CD4-positive, CD25-positive, alpha-beta regulatory T cell (primary cell): ENCODE results near the gene ATN1. TPM values are rescaled to one million over a fixed set of nuclear protein-coding genes. Genes with fewer than 3 reads are reported as not detected.

Source experiments
- ATAC-seq, 2 donors: fragments of 150-1000 bp; cut with Tn5 transposase; one replicate each; pipeline ENCODE4 v1.10.0; 2021; ENCODE audit warnings: low read depth in 2 of 2, moderate number of reproducible peaks in 2 of 2, moderate library complexity in 1 of 2
- DNase-seq, 3 donors: peaks; one replicate each; pipeline versions ENCODE4 v3.0.0 to v3.0.0-alpha.2; 2012 to 2022; ENCODE audit warnings: mixed read lengths in 1 of 3
- H3K27ac ChIP-seq: one replicate; pipeline ENCODE4 v1.7.0; 2013; ENCODE audit warnings: mild to moderate bottlenecking, low read length; ENCODE audit not compliant: insufficient read depth, poor library complexity, severe bottlenecking
- H3K27me3 ChIP-seq: one replicate; pipeline ENCODE4 v1.7.0; 2013; ENCODE audit warnings: low read length; ENCODE audit not compliant: control insufficient read depth, insufficient read depth
- H3K36me3 ChIP-seq: one replicate; pipeline ENCODE4 v1.7.0; 2013; ENCODE audit warnings: mild to moderate bottlenecking, low read length, moderate library complexity; ENCODE audit not compliant: control insufficient read depth, insufficient read depth
- H3K4me1 ChIP-seq: 2 replicates; pipeline ENCODE4 v1.7.0; 2013; ENCODE audit warnings: mild to moderate bottlenecking, low read length; ENCODE audit not compliant: insufficient read depth, control insufficient read depth, poor library complexity, severe bottlenecking
- H3K4me3 ChIP-seq: one replicate; pipeline ENCODE4 v1.7.0; 2013; ENCODE audit warnings: low read depth, mild to moderate bottlenecking, low read length, moderate library complexity
- H3K9me3 ChIP-seq, 2 experiments: 1 replicate in 1 of 2; 2 replicates in 1 of 2; pipeline ENCODE4 v1.7.0; 2013; ENCODE audit warnings: low read length in 2 of 2, mild to moderate bottlenecking in 1 of 2, moderate library complexity in 1 of 2; ENCODE audit not compliant: control insufficient read depth in 2 of 2
- H3K27ac Mint-ChIP-seq, 3 donors: one replicate each; pipeline ENCODE4 v1.8.0; 2020 to 2022; ENCODE audit warnings: mild to moderate bottlenecking in 3 of 3, mixed read lengths in 3 of 3, moderate library complexity in 2 of 3
- H3K27me3 Mint-ChIP-seq: one replicate; pipeline ENCODE4 v1.8.0; 2022; ENCODE audit warnings: mild to moderate bottlenecking, mixed read lengths
- H3K36me3 Mint-ChIP-seq: one replicate; pipeline ENCODE4 v1.8.0; 2020; ENCODE audit warnings: mixed read lengths
- H3K4me1 Mint-ChIP-seq, 4 donors: one replicate each; pipeline ENCODE4 v1.8.0; 2020 to 2022; ENCODE audit warnings: mixed read lengths in 4 of 4, mild to moderate bottlenecking in 1 of 4
- H3K4me3 Mint-ChIP-seq, 4 donors: one replicate each; pipeline ENCODE4 v1.8.0; 2020 to 2022; ENCODE audit warnings: mild to moderate bottlenecking in 4 of 4, mixed read lengths in 4 of 4, moderate library complexity in 3 of 4
- H3K9me3 Mint-ChIP-seq, 7 donors: one replicate each; pipeline ENCODE4 v1.8.0; 2020 to 2022; ENCODE audit warnings: mixed read lengths in 7 of 7, mild to moderate bottlenecking in 3 of 7, moderate library complexity in 2 of 7
- polyA plus RNA-seq, 4 donors: library from polyadenylated mRNA; unstranded; fragments of 300-500 nt; fragmentation: Illumina TruSeq; gene quantifications; one replicate each; pipeline ENCODE4 v1.2.3, GENCODE V29; 2021
- total RNA-seq: library from RNA; stranded (reverse); gene quantifications from one replicate; pipeline ENCODE4 v1.2.3, GENCODE V29; 2022

Gene ATN1
- total and polyA plus RNA-seq, 5 donors from 2014 or later: 0.17 to 27.5 (median 0.60) TPM

- ATAC-seq (no peak), DNase-seq (no peak)
- H3K27me3 ChIP-seq: no peaks in the 10 kb centered on the region
- Mint-ChIP-seq H3K4me3 (peak overlapping the region; percentile 76 to 99 (median 88)), H3K27me3 (no peaks in the 10 kb centered on the region), H3K27ac (peak overlapping the region in 2 of 3 donors; percentile 79 to 86), H3K4me1 (peaks cover 0 to 48% (median 26%) of the 10 kb centered on the region in 4 donors), H3K36me3 (peaks cover 20% of the 10 kb centered on the region), H3K9me3 (no peaks in the 10 kb centered on the region)
- no peak overlapping the region for H3K4me3 ChIP-seq
- H3K4me1 ChIP-seq: peaks cover 28% of the 10 kb centered on the region
- H3K27ac ChIP-seq: peak overlapping the region; percentile 8
- H3K9me3 ChIP-seq: no peaks in the 10 kb centered on the region
- H3K36me3 ChIP-seq: peaks cover 28% of the 10 kb centered on the region
Observed at GRCh38 chr12:6916426-6917200, 11.1 kb upstream of the ATN1 start.

- peaks cover 23% of the 10 kb centered on the region for H3K36me3 Mint-ChIP-seq
- H3K9me3 Mint-ChIP-seq: no peaks in the 10 kb centered on the region
- H3K4me3 Mint-ChIP-seq: peak overlapping the region in 3 of 4 donors; percentile 11 to 84 (median 15)
Observed at GRCh38 chr12:6917491-6918231, 10.1 kb upstream of the ATN1 start.

GRCh38 chr12:6919588-6919987, 8.2 kb upstream of the ATN1 start:
- Mint-ChIP-seq H3K27me3 (no peaks in the 10 kb centered on the region), H3K9me3 (no peaks in the 10 kb centered on the region), H3K36me3 (peaks cover 23% of the 10 kb centered on the region), H3K27ac (peak overlapping the region in 2 of 3 donors; percentile 43 to 71), H3K4me1 (peaks cover 0 to 47% (median 25%) of the 10 kb centered on the region in 4 donors), H3K4me3 (peak overlapping the region in 1 of 4 donors; percentile 89)
- Histone ChIP-seq H3K27ac (no peak overlapping the region), H3K4me3 (no peak overlapping the region), H3K4me1 (peaks cover 21% of the 10 kb centered on the region), H3K9me3 (no peaks in the 10 kb centered on the region), H3K36me3 (peaks cover 30% of the 10 kb centered on the region), H3K27me3 (no peaks in the 10 kb centered on the region)
- DNase-seq (no peak), ATAC-seq (no peak)

More at GRCh38 chr12:6917491-6918231, 10.1 kb upstream of the ATN1 start:
- Histone ChIP-seq H3K27ac (no peak overlapping the region), H3K9me3 (no peaks in the 10 kb centered on the region), H3K36me3 (peaks cover 30% of the 10 kb centered on the region), H3K4me1 (peaks cover 28% of the 10 kb centered on the region), H3K4me3 (no peak overlapping the region), H3K27me3 (no peaks in the 10 kb centered on the region)
- DNase-seq (no peak), ATAC-seq (no peak)
- Mint-ChIP-seq H3K4me1 (peaks cover 0 to 51% (median 26%) of the 10 kb centered on the region in 4 donors), H3K27me3 (no peaks in the 10 kb centered on the region), H3K27ac (peak overlapping the region in 1 of 3 donors; percentile 79)

GRCh38 chr12:6921539-6921938, 6.2 kb upstream of the ATN1 start:
- no peaks in the 10 kb centered on the region for H3K27me3 Mint-ChIP-seq
- peaks cover 23% of the 10 kb centered on the region for H3K36me3 Mint-ChIP-seq
- no peaks in the 10 kb centered on the region for H3K9me3 Mint-ChIP-seq
- H3K9me3 ChIP-seq: no peaks in the 10 kb centered on the region
- H3K4me1 ChIP-seq: peaks cover 9% of the 10 kb centered on the region
- peaks cover 27% of the 10 kb centered on the region for H3K36me3 ChIP-seq
- DNase-seq (no peak), ATAC-seq (no peak)
- H3K4me1 Mint-ChIP-seq: peaks cover 0 to 32% (median 18%) of the 10 kb centered on the region in 4 donors
- H3K4me3 Mint-ChIP-seq: peak overlapping the region in 1 of 4 donors; percentile 54
- H3K27ac Mint-ChIP-seq: no peak overlapping the region
- H3K27me3 ChIP-seq: no peaks in the 10 kb centered on the region
- no peak overlapping the region for H3K27ac ChIP-seq
- H3K4me3 ChIP-seq: no peak overlapping the region

- Histone ChIP-seq H3K9me3 (no peaks in the 10 kb centered on the region), H3K27ac (no peak overlapping the region), H3K36me3 (peaks cover 20% of the 10 kb centered on the region), H3K4me3 (no peak overlapping the region), H3K4me1 (peaks cover 13% of the 10 kb centered on the region), H3K27me3 (no peaks in the 10 kb centered on the region)
- Mint-ChIP-seq H3K36me3 (peaks cover 20% of the 10 kb centered on the region), H3K27ac (no peak overlapping the region), H3K4me3 (peak overlapping the region in 2 of 4 donors; percentile 54 to 55), H3K9me3 (no peaks in the 10 kb centered on the region), H3K27me3 (no peaks in the 10 kb centered on the region), H3K4me1 (peaks cover 0 to 32% (median 20%) of the 10 kb centered on the region in 4 donors)
- no peak for DNase-seq
- ATAC-seq: no peak
Observed at GRCh38 chr12:6921996-6922946, 5.5 kb upstream of the ATN1 start.

- peak overlapping the region in 2 of 4 donors; percentile 5 to 55 for H3K4me3 Mint-ChIP-seq
Observed at GRCh38 chr12:6923003-6923732, 4.6 kb upstream of the ATN1 start.

More at GRCh38 chr12:6923003-6923732, 4.6 kb upstream of the ATN1 start:
- peak overlapping the region; percentile 55 for H3K27ac ChIP-seq
- ATAC-seq (no peak), DNase-seq (no peak)
- H3K9me3 Mint-ChIP-seq: no peaks in the 10 kb centered on the region
- peak overlapping the region in 2 of 3 donors; percentile 69 to 96 for H3K27ac Mint-ChIP-seq
- H3K4me1 ChIP-seq: peaks cover 15% of the 10 kb centered on the region
- peaks cover 0 to 32% (median 20%) of the 10 kb centered on the region in 4 donors for H3K4me1 Mint-ChIP-seq
- H3K36me3 ChIP-seq: peaks cover 14% of the 10 kb centered on the region
- H3K27me3 ChIP-seq: no peaks in the 10 kb centered on the region
- H3K4me3 ChIP-seq: no peak overlapping the region
- H3K36me3 Mint-ChIP-seq: peaks cover 16% of the 10 kb centered on the region
- H3K9me3 ChIP-seq: no peaks in the 10 kb centered on the region
- no peaks in the 10 kb centered on the region for H3K27me3 Mint-ChIP-seq
